ENCODE results near the gene KCNN1. TPM values are rescaled to one million over a fixed set of nuclear protein-coding genes. Genes with fewer than 3 reads are reported as not detected.
"Not testable (repeated sequence)": the region's sequence is repeated elsewhere in the genome, so short reads cannot be mapped to it uniquely, and the experiment has no call there.

KCNN1 gene
- total RNA-seq, 1 experiment from 2014 or later: 0.90 TPM

DNA sequence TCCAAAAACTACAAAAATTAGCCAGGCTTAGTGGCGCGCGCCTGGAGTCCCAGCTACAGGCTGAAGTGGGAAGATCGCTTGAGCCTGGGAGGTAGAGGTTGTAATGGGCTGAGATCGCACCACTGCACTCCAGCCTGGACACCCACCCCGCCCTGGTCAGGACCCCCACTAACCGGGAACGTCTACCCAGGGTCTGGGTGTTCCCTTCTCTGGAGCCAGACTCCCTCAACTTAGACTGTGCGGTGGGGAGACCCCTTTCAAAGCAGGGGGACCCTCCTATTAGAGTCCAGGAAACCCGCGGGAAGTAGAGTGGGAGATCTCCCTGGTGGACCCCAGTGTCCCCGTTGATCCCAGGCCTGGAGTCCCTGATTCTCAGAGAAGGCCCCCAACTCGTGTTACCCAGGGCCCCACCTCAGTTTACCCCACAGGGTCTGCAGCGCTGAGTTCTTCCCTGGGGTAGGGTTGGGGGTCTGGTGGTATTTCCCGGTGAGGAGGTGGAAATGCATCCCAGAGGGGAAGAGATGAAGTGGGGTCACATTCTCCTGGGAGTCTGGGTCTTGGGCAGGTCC is 35.0 kb downstream of the KCNN1 start:
- no TSS peak for BruUV-seq (replicated peaks)
- Histone ChIP-seq H3K4me1 (ENCODE audit: control insufficient read depth, insufficient read depth, low read length) (peaks cover 13% of the 10 kb centered on the region), H3K9me3 (ENCODE audit: control insufficient read depth, insufficient read depth, low read depth, low read length) (no peaks in the 10 kb centered on the region), H3K4me3 (ENCODE audit: low read depth in 2 of 2, low read length in 2 of 2) (peak overlapping the region; percentile 67 to 82), H3K27ac (ENCODE audit: low read length) (peak overlapping the region; percentile 80), H3K36me3 (ENCODE audit: control insufficient read depth, insufficient read depth, low read length) (no peaks in the 10 kb centered on the region; the same call in 1 of the 2 replicates), H3K27me3 (ENCODE audit: control insufficient read depth, insufficient read depth, low read length) (no peaks in the 10 kb centered on the region)
- no peak for TF ChIP-seq SIN3A (IDR thresholded peaks at IDR 0.05; ENCODE audit: borderline replicate concordance, insufficient read depth, low read depth, low read length)
- no peak for TF ChIP-seq TCF7L2 (IDR thresholded peaks at IDR 0.05; ENCODE audit: low read depth, low read length)
- TF ChIP-seq, protein P1, sequence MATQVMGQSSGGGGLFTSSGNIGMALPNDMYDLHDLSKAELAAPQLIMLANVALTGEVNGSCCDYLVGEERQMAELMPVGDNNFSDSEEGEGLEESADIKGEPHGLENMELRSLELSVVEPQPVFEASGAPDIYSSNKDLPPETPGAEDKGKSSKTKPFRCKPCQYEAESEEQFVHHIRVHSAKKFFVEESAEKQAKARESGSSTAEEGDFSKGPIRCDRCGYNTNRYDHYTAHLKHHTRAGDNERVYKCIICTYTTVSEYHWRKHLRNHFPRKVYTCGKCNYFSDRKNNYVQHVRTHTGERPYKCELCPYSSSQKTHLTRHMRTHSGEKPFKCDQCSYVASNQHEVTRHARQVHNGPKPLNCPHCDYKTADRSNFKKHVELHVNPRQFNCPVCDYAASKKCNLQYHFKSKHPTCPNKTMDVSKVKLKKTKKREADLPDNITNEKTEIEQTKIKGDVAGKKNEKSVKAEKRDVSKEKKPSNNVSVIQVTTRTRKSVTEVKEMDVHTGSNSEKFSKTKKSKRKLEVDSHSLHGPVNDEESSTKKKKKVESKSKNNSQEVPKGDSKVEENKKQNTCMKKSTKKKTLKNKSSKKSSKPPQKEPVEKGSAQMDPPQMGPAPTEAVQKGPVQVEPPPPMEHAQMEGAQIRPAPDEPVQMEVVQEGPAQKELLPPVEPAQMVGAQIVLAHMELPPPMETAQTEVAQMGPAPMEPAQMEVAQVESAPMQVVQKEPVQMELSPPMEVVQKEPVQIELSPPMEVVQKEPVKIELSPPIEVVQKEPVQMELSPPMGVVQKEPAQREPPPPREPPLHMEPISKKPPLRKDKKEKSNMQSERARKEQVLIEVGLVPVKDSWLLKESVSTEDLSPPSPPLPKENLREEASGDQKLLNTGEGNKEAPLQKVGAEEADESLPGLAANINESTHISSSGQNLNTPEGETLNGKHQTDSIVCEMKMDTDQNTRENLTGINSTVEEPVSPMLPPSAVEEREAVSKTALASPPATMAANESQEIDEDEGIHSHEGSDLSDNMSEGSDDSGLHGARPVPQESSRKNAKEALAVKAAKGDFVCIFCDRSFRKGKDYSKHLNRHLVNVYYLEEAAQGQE (IDR thresholded peaks at IDR 0.05; ENCODE audit: insufficient read depth in 1 of 2, low read depth in 2 of 2, low read length in 1 of 2): no peak
- TF ChIP-seq, protein P2, sequence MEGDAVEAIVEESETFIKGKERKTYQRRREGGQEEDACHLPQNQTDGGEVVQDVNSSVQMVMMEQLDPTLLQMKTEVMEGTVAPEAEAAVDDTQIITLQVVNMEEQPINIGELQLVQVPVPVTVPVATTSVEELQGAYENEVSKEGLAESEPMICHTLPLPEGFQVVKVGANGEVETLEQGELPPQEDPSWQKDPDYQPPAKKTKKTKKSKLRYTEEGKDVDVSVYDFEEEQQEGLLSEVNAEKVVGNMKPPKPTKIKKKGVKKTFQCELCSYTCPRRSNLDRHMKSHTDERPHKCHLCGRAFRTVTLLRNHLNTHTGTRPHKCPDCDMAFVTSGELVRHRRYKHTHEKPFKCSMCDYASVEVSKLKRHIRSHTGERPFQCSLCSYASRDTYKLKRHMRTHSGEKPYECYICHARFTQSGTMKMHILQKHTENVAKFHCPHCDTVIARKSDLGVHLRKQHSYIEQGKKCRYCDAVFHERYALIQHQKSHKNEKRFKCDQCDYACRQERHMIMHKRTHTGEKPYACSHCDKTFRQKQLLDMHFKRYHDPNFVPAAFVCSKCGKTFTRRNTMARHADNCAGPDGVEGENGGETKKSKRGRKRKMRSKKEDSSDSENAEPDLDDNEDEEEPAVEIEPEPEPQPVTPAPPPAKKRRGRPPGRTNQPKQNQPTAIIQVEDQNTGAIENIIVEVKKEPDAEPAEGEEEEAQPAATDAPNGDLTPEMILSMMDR (IDR thresholded peaks at IDR 0.05): no peak
- TF ChIP-seq POLR2AphosphoS5 (IDR thresholded peaks at IDR 0.05; ENCODE audit: low read depth, low read length): no peak
- CTCF ChIA-PET: no interaction called here
- intact Hi-C loops (cut with micrococcal nuclease; ENCODE audit: unreplicated experiment): no loop called here
- in situ Hi-C loops (cut with HindIII; ENCODE audit: low pct_unique_long_range_greater_than_20kb, low sequenced_read_pairs): no loop called here
- DNase-seq (ENCODE audit: low read depth, low spot score) (no peak), ATAC-seq (no peak)
- POLR2A ChIA-PET: no interaction called here

DNA sequence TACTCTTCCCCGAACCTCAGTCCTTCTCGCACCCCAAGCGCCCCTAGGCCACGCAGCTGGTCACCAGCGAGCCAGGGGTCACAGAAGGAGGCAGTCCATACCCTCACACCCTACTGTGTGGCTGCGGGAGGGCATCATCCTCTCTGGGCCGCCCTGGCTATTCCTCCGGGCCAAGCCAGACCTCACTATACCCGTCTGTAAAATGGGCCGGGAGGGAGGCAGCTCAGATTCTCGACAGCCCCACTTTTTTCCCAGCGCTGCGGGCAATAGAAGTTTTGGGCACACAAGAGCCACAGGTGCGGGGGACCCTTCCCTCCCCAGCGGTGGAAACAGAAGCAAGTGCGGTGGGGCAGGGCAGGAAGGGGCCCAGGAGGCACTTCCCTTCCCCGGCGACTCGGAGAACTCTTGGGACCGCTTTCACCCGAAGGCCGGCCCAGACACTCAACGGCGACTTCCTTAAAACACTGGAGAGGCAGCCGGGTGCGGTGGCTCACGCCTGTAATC is 35.5 kb downstream of the KCNN1 start:
- CTCF ChIA-PET: no interaction called here
- intact Hi-C loops (cut with micrococcal nuclease; ENCODE audit: unreplicated experiment): no loop called here
- TF ChIP-seq TCF7L2 (IDR thresholded peaks at IDR 0.05; ENCODE audit: low read depth, low read length): no peak
- no peak for TF ChIP-seq POLR2AphosphoS5 (IDR thresholded peaks at IDR 0.05; ENCODE audit: low read depth, low read length)
- TF ChIP-seq SIN3A (IDR thresholded peaks at IDR 0.05; ENCODE audit: borderline replicate concordance, insufficient read depth, low read depth, low read length): no peak
- TF ChIP-seq, protein P2 (IDR thresholded peaks at IDR 0.05): no peak
- TF ChIP-seq, protein P1 (IDR thresholded peaks at IDR 0.05; ENCODE audit: insufficient read depth in 1 of 2, low read depth in 2 of 2, low read length in 1 of 2): no peak
- Histone ChIP-seq H3K4me3 (ENCODE audit: low read depth in 2 of 2, low read length in 2 of 2) (peak overlapping the region; percentile 67 to 82), H3K36me3 (ENCODE audit: control insufficient read depth, insufficient read depth, low read length) (no peaks in the 10 kb centered on the region; the same call in 1 of the 2 replicates), H3K9me3 (ENCODE audit: control insufficient read depth, insufficient read depth, low read depth, low read length) (no peaks in the 10 kb centered on the region), H3K4me1 (ENCODE audit: control insufficient read depth, insufficient read depth, low read length) (peaks cover 11% of the 10 kb centered on the region), H3K27ac (ENCODE audit: low read length) (no peak overlapping the region), H3K27me3 (ENCODE audit: control insufficient read depth, insufficient read depth, low read length) (no peaks in the 10 kb centered on the region)
- DNase-seq (ENCODE audit: low read depth, low spot score) (no peak), ATAC-seq (no peak)
- POLR2A ChIA-PET: no interaction called here
- BruUV-seq (replicated peaks): TSS peak; percentile 86
- in situ Hi-C loops (cut with HindIII; ENCODE audit: low pct_unique_long_range_greater_than_20kb, low sequenced_read_pairs): no loop called here

DNA sequence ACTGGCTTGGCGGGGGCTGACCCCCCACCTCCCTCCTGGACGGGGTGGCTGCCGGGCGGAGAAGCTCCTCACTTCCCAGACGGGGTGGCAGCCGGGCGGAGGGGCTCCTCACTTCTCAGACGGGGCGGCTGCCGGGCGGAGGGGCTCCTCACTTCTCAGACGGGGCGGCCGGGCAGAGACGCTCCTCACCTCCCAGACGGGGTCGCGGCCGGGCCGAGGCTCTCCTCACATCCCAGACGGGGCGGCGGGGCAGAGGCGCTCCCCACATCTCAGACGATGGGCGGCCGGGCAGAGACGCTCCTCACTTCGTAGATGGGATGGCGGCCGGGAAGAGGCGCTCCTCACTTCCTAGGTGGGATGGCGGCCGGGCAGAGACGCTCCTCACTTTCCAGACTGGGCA is 38.8 kb downstream of the KCNN1 start:
- H3K9me3 ChIP-seq (ENCODE audit: control insufficient read depth, insufficient read depth, low read depth, low read length); in situ Hi-C loops (cut with HindIII; ENCODE audit: low pct_unique_long_range_greater_than_20kb, low sequenced_read_pairs); BruUV-seq (replicated peaks); ATAC-seq; H3K4me1 ChIP-seq (ENCODE audit: control insufficient read depth, insufficient read depth, low read length); H3K27ac ChIP-seq (ENCODE audit: low read length); H3K27me3 ChIP-seq (ENCODE audit: control insufficient read depth, insufficient read depth, low read length); DNase-seq (ENCODE audit: low read depth, low spot score); H3K4me3 ChIP-seq (ENCODE audit: low read depth in 2 of 2, low read length in 2 of 2); intact Hi-C loops (cut with micrococcal nuclease; ENCODE audit: unreplicated experiment); H3K36me3 ChIP-seq (ENCODE audit: control insufficient read depth, insufficient read depth, low read length); POLR2A ChIA-PET: not testable (repeated sequence)
- CTCF ChIA-PET: interaction anchor here (0.7 kb wide), 1 partner anchor 68 kb away, joined by 3 read pairs; no protein-coding TSS in a partner anchor

All from Panc1 (cell line).